NT2/D1 (cell line): ENCODE data around the gene CST6.
"Not testable (repeated sequence)": the region's sequence is repeated elsewhere in the genome, so short reads cannot be mapped to it uniquely, and the experiment has no call there.

ENCODE experiments used
- SUZ12 ChIP-seq: IDR thresholded peaks from 2 replicates; pipeline ENCODE4 v1.6.1; 2011; ENCODE audit not compliant: insufficient read length, insufficient read depth; ENCODE audit errors: extremely low read depth
- YY1 ChIP-seq: IDR thresholded peaks from 2 replicates; pipeline ENCODE4 v1.6.1; 2011; ENCODE audit not compliant: insufficient read length, insufficient read depth
- ZNF274 ChIP-seq: IDR thresholded peaks from 2 replicates; pipeline ENCODE4 v1.6.1; 2011; ENCODE audit warnings: mild to moderate bottlenecking, low read depth, low read length

DNA sequence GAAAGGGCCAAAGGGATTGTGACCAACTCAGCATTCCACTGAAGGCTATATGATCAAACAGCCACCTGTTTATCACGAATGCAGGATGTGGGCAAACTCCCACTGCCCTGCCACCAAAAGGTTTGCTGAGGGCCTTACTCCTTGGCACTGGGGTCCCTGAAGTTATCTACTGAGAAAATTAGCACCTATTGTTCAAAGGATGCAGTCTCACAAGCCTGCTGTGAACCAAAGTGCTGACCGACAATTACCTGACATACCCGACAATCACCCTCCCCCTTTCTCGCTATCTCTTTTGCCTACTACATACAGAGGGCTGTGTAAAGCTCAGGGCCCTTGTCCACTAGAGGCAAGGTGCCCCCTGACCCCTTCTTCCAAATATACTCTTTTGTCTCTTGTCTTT lies 1.8 kb upstream of the CST6 start:
- TF ChIP-seq ZNF274, YY1, SUZ12: not testable (repeated sequence)
